Measurements from ENCODE around the gene TAGLN2. TPM values are rescaled to one million over a fixed set of nuclear protein-coding genes. Genes with fewer than 3 reads are reported as not detected.

TAGLN2 gene
- total and polyA plus RNA-seq, 10 of the 15 experiments (the other 5 are each of a cell fraction or from before 2014, with no cell fraction given), result 155 to 611 (median 363) TPM

DNA sequence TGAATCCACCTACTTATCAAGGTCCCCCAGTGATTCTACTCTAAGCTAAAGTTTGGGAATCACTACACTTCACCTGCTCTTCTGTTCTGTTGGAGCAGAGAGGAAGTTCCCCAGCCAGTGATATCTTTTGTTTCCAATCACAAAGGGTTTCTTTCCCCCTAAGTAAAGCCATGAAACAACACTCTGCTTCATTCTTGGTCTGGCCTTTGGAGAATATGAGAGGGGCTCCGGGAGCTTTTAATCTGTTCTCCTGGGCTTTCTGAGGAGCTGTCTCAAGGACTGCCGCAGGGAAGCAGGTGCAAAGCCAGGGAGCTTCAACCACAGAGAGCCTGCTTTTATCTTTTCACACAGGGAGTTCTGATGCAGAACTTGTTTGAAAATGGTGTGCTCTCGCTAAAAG is 38.8 kb upstream of the TAGLN2 start (continued):
- no peak for TF ChIP-seq DPF2 (IDR thresholded peaks at IDR 0.05)

DNA sequence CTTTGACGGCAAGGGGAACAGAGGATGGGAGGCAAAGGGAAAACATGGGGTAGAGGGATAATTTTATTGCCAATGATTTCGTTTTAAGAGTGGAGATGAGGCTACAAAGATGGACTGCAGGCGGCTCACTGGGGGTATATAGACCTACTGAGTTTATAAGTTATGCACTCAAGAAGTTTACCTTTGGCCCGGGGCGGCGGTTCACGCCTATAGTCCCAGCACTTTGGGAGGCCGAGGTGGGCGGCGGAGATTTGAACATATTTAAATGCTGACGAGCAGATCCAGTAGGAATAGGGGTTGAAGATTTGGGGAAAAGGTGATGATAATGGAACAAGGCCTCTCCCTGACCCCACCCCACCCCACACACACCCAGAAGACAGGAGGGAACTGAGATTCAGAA is 36.9 kb upstream of the TAGLN2 start:
- 75% methylated on average over 11 of the region's 11 CpGs for WGBS (ENCODE audit: insufficient coverage, insufficient replicate concordance, low lambda C conversion rate, missing lambda C conversion rate)
- H3K36me3 ChIP-seq (ENCODE audit: control insufficient read depth in 2 of 2, insufficient read depth in 2 of 2, low read length in 1 of 2), result no peaks in the 10 kb centered on the region
- no peak overlapping the region for H3K27ac ChIP-seq (ENCODE audit: control insufficient read depth, insufficient read depth)
- in situ Hi-C loops (cut with MboI) (no loop called here), intact Hi-C loops (cut with micrococcal nuclease; ENCODE audit: unreplicated experiment) (no loop called here)
- ChIA-PET SMC1A (ENCODE audit: uncharacterized antibody, unreplicated experiment) (no interaction called here), CTCF (no interaction called here), RAD21 (ENCODE audit: unreplicated experiment) (no interaction called here), POLR2A (no interaction called here)
- no peak for ATAC-seq
- H3K9ac ChIP-seq (ENCODE audit: control insufficient read depth, insufficient read depth, low read length), result no peak overlapping the region
- H3K27me3 ChIP-seq (replicated peaks in 1 of 2; ENCODE audit: control insufficient read depth in 2 of 2, insufficient read depth in 2 of 2, low read length in 1 of 2), result peaks cover 4% of the 10 kb centered on the region in 2 experiments; a peak in 3 of 4 replicates
- H3K4me2 ChIP-seq (ENCODE audit: control insufficient read depth, insufficient read depth), result no peak overlapping the region
- H2AFZ ChIP-seq (ENCODE audit: control insufficient read depth, low read depth, low read length), result no peak overlapping the region
- FAIRE-seq, result no peak
- H3K9me3 ChIP-seq (replicated peaks; ENCODE audit: control insufficient read depth, insufficient read depth, low read length), result no peaks in the 10 kb centered on the region
- peaks cover 13% of the 10 kb centered on the region for H3K4me1 ChIP-seq (ENCODE audit: control insufficient read depth, insufficient read depth, low read length)
- no peak for DNase-seq (ENCODE audit: low read depth, low spot score)
- BruUV-seq (replicated peaks), result no TSS peak
- H3K79me2 ChIP-seq (ENCODE audit: control insufficient read depth, insufficient read depth, low read length), result no peaks in the 10 kb centered on the region
- no peak overlapping the region for H3K4me3 ChIP-seq
- no peaks in the 10 kb centered on the region for H4K20me1 ChIP-seq (ENCODE audit: control insufficient read depth, insufficient read depth)
- TF ChIP-seq, protein P1, sequence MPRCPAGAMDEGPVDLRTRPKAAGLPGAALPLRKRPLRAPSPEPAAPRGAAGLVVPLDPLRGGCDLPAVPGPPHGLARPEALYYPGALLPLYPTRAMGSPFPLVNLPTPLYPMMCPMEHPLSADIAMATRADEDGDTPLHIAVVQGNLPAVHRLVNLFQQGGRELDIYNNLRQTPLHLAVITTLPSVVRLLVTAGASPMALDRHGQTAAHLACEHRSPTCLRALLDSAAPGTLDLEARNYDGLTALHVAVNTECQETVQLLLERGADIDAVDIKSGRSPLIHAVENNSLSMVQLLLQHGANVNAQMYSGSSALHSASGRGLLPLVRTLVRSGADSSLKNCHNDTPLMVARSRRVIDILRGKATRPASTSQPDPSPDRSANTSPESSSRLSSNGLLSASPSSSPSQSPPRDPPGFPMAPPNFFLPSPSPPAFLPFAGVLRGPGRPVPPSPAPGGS (IDR thresholded peaks at IDR 0.05; ENCODE audit: borderline replicate concordance, insufficient read depth, low read depth, low read length, poor library complexity, severe bottlenecking), result no peak
- no peak for TF ChIP-seq EGR1 (IDR thresholded peaks at IDR 0.05; ENCODE audit: borderline replicate concordance in 1 of 2, low read depth in 2 of 2, low read length in 2 of 2)
- TF ChIP-seq ZNF274 (IDR thresholded peaks at IDR 0.05; ENCODE audit: insufficient read depth, insufficient read length), result no peak
- TF ChIP-seq, protein P2, sequence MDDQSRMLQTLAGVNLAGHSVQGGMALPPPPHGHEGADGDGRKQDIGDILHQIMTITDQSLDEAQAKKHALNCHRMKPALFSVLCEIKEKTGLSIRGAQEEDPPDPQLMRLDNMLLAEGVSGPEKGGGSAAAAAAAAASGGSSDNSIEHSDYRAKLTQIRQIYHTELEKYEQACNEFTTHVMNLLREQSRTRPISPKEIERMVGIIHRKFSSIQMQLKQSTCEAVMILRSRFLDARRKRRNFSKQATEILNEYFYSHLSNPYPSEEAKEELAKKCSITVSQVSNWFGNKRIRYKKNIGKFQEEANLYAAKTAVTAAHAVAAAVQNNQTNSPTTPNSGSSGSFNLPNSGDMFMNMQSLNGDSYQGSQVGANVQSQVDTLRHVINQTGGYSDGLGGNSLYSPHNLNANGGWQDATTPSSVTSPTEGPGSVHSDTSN (IDR thresholded peaks at IDR 0.05; ENCODE audit: insufficient replicate concordance, low read depth, low read length), result no peak
- TF ChIP-seq, protein P3, sequence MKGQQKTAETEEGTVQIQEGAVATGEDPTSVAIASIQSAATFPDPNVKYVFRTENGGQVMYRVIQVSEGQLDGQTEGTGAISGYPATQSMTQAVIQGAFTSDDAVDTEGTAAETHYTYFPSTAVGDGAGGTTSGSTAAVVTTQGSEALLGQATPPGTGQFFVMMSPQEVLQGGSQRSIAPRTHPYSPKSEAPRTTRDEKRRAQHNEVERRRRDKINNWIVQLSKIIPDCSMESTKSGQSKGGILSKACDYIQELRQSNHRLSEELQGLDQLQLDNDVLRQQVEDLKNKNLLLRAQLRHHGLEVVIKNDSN (IDR thresholded peaks at IDR 0.05; ENCODE audit: borderline replicate concordance, extremely low read length, insufficient read depth, low read depth, low read length), result no peak
- TF ChIP-seq, protein P4, sequence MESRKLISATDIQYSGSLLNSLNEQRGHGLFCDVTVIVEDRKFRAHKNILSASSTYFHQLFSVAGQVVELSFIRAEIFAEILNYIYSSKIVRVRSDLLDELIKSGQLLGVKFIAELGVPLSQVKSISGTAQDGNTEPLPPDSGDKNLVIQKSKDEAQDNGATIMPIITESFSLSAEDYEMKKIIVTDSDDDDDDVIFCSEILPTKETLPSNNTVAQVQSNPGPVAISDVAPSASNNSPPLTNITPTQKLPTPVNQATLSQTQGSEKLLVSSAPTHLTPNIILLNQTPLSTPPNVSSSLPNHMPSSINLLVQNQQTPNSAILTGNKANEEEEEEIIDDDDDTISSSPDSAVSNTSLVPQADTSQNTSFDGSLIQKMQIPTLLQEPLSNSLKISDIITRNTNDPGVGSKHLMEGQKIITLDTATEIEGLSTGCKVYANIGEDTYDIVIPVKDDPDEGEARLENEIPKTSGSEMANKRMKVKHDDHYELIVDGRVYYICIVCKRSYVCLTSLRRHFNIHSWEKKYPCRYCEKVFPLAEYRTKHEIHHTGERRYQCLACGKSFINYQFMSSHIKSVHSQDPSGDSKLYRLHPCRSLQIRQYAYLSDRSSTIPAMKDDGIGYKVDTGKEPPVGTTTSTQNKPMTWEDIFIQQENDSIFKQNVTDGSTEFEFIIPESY (IDR thresholded peaks at IDR 0.05), result no peak
- TF ChIP-seq SMARCA5 (IDR thresholded peaks at IDR 0.05), result no peak
- no peak for TF ChIP-seq MTA2 (IDR thresholded peaks at IDR 0.05; ENCODE audit: low read depth)
- TF ChIP-seq TCF3 (IDR thresholded peaks at IDR 0.05; ENCODE audit: borderline replicate concordance, insufficient read depth, low read depth, low read length), result no peak
- TF ChIP-seq, protein P5, sequence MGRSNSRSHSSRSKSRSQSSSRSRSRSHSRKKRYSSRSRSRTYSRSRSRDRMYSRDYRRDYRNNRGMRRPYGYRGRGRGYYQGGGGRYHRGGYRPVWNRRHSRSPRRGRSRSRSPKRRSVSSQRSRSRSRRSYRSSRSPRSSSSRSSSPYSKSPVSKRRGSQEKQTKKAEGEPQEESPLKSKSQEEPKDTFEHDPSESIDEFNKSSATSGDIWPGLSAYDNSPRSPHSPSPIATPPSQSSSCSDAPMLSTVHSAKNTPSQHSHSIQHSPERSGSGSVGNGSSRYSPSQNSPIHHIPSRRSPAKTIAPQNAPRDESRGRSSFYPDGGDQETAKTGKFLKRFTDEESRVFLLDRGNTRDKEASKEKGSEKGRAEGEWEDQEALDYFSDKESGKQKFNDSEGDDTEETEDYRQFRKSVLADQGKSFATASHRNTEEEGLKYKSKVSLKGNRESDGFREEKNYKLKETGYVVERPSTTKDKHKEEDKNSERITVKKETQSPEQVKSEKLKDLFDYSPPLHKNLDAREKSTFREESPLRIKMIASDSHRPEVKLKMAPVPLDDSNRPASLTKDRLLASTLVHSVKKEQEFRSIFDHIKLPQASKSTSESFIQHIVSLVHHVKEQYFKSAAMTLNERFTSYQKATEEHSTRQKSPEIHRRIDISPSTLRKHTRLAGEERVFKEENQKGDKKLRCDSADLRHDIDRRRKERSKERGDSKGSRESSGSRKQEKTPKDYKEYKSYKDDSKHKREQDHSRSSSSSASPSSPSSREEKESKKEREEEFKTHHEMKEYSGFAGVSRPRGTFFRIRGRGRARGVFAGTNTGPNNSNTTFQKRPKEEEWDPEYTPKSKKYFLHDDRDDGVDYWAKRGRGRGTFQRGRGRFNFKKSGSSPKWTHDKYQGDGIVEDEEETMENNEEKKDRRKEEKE (IDR thresholded peaks at IDR 0.05), result no peak
- TF ChIP-seq STAT1 (conservative IDR thresholded peaks at IDR 0.05), result no peak

All from GM12878 (cell line).